Activated CD8-positive, alpha-beta memory T cell treated with anti-CD3 and anti-CD28 coated beads, Interleukin-2, amount 10 ng/mL, durations not matched to agents 7 days and 5 days (primary cell): ENCODE results near the gene OR10AD1. TPM values are rescaled to one million over a fixed set of nuclear protein-coding genes. Genes with fewer than 3 reads are reported as not detected.

ENCODE experiments used
- ATAC-seq: fragments of 150-1000 bp; cut with Tn5 transposase; one replicate; pipeline ENCODE4 v1.10.0; 2021; ENCODE audit warnings: moderate library complexity
- CTCF ChIA-PET: fragments of 350-600 bp; sonication (Branson Sonifier 250); formaldehyde crosslinking; loops from one replicate; lab custom pipeline; 2021; ENCODE audit warnings: antibody characterized with exemption; lab: Charles Lee
- DNase-seq: peaks from one replicate; pipeline ENCODE4 v3.0.0-alpha.2; 2020
- H3K27ac Mint-ChIP-seq: one replicate; pipeline ENCODE4 v1.8.0; 2021; ENCODE audit warnings: mild to moderate bottlenecking, mixed read lengths
- H3K27me3 Mint-ChIP-seq: one replicate; pipeline ENCODE4 v1.8.0; 2021; ENCODE audit warnings: mixed read lengths
- H3K36me3 Mint-ChIP-seq: one replicate; pipeline ENCODE4 v1.8.0; 2021; ENCODE audit warnings: mild to moderate bottlenecking, mixed read lengths
- H3K4me1 Mint-ChIP-seq: one replicate; pipeline ENCODE4 v1.8.0; 2021; ENCODE audit warnings: mixed read lengths
- H3K4me3 Mint-ChIP-seq: one replicate; pipeline ENCODE4 v1.8.0; 2021; ENCODE audit warnings: mild to moderate bottlenecking, moderate library complexity, mixed read lengths
- H3K9me3 Mint-ChIP-seq: one replicate; pipeline ENCODE4 v1.8.0; 2022; ENCODE audit warnings: low read depth, mixed read lengths
- total RNA-seq, 2 experiments: library from RNA; stranded (reverse); gene quantifications; one replicate each; pipeline ENCODE4 v1.2.3, GENCODE V29; 2021

The OR10AD1 gene
- total RNA-seq, 2 experiments from 2014 or later = not detected

DNA sequence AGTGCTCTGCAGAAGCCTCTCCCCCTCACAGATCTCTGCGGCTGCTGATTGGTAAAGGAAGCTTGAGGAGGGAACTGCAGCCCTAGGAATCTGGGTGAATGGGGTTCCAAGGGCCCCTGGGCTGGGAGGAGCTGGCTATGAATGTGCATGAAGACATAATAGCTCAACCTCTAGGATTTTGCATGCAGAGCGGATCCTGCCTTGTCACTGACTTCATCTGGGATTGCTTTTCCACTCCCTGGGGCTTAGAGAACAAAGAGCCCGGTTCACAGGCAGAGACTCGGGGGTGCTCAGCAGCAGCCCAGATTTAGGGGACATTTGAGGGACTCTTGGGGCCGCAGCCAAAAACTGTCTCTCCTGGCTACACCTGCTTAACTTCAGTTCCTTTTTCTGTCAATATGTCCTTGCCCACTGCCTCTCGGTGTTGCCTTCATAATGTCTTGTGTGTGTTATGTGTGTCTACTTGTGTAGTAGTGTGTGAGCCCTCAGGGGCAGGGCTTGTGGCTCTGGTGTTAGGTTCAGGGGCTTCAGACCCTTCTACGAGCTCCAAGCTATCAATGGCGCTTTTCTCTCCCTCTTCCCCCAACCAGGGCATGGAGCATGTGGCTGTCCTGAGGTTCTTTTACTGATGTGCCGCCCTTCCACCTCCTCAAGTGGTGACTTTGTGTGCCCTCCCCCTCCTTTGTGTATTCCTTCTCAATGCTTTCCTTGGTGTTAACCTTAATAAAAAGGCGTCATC lies 17.7 kb downstream of the OR10AD1 start:
- Mint-ChIP-seq H3K36me3 (no peaks in the 10 kb centered on the region), H3K9me3 (no peaks in the 10 kb centered on the region), H3K4me1 (peaks cover 26% of the 10 kb centered on the region), H3K27ac (no peak overlapping the region), H3K27me3 (peaks cover 48% of the 10 kb centered on the region), H3K4me3 (peak overlapping the region; percentile 22)
- CTCF ChIA-PET = interaction anchor here (1.0 to 7.1 kb wide), 3 partner anchors 13 to 90 kb away, joined by 3 to 60 read pairs (median 3); no protein-coding TSS in a partner anchor
- DNase-seq (no peak), ATAC-seq (no peak)

DNA sequence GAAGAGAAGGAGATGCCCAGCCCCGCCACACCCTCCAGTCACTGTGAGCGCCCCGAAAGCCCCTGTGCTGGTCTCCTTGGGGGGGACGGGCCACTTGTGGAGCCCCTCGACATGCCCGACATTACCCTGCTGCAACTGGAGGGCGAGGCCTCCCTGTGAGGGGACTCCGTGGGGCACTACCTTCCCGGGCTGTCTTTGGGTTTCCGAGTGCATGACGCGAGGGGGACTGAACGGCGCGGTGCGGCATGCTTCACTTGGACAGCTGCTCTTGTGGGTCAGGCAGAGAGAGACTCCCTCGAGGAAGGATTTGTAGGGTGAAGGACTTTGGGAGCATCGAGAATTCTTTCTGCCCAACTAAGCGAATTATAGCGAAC lies 18.6 kb downstream of the OR10AD1 start:
- H3K9me3 Mint-ChIP-seq = no peaks in the 10 kb centered on the region
- H3K4me1 Mint-ChIP-seq = peaks cover 22% of the 10 kb centered on the region
- peak overlapping the region; percentile 22 for H3K4me3 Mint-ChIP-seq
- no peak for DNase-seq
- H3K36me3 Mint-ChIP-seq = no peaks in the 10 kb centered on the region
- no peak for ATAC-seq
- peaks cover 42% of the 10 kb centered on the region for H3K27me3 Mint-ChIP-seq
- CTCF ChIA-PET = interaction anchor here (1.1 to 7.1 kb wide), 4 partner anchors 13 to 434 kb away, joined by 3 to 60 read pairs (median 10); partner anchors contain the start of gene SENP1
- no peak overlapping the region for H3K27ac Mint-ChIP-seq

DNA sequence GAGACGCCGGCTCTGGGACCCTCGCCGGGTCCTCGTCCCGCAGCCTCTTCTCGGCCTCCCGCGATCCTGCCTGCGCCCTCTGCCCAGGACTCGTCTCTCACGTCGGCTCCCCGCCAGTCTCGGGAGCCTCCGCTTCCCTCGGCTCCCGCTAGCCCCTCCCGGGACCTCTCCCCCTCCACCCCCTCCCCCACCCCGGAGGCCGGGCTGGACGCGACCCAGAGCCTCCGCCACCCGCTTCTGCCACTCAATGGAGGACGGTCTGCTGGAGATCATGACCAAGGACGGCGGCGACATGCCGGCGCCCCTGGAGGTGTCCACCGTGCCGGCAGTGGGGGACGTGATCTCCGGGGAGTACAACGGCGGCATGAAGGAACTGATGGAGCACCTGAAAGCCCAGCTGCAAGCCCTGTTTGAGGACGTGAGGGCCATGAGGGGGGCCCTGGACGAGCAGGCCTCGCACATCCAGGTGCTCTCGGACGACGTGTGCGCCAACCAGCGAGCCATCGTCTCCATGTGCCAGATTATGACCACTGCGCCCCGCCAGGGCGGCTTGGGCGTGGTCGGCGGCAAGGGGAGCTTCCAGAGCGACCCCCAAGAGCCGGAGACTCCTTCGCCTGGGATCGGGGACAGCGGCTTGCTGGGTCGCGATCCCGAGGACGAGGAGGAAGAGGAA lies 19.1 kb downstream of the OR10AD1 start:
- H3K27ac Mint-ChIP-seq = no peak overlapping the region
- H3K9me3 Mint-ChIP-seq = no peaks in the 10 kb centered on the region
- H3K4me3 Mint-ChIP-seq = peak overlapping the region; percentile 87
- CTCF ChIA-PET = interaction anchor here (1.0 to 7.1 kb wide), 10 partner anchors 9 to 434 kb away, joined by 3 to 60 read pairs (median 8); partner anchors contain the start of genes SENP1 and TMEM106C
- H3K36me3 Mint-ChIP-seq = no peaks in the 10 kb centered on the region
- ATAC-seq = peak; percentile 13
- peaks cover 42% of the 10 kb centered on the region for H3K27me3 Mint-ChIP-seq
- no peak for DNase-seq
- peaks cover 22% of the 10 kb centered on the region for H3K4me1 Mint-ChIP-seq

DNA sequence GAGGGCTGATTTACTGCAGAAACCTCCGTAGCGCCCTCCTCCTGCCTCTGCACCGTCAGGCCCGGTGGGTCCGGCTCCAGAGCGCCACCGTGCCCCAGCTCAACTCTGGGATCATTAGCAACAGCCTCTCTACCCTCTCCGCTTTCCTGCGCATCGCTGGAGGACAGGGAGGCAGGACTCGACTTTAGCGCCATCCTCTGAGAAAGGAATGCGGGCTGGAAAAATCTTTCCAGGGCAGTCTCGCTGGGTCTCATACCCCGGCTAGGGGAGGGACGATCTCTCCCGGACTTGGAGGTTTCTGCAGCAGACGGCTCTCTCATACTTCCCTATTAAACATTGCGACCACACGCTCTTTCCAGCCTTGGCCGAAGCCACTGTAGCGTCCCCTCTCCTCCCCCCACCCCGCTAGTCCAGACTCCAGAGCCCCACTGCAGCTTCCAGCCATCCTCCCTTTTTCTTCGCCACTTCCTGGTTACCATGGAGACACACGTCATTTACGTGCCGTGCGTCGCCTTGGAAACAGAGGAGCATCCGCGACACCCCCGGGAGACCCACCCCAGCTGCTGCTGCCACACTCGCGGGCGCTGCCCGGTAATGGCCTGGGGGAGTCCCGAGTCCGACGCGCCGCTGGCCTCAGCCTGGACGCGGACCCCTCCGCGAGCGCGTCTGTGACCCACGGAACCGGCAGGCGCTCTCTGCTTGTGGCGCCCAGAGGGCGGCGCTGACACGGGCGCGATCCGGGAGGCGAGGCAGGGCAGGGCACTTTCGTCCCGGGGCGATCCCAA lies 19.8 kb downstream of the OR10AD1 start, which contains the start of gene CCDC184:
TSS of gene CCDC184 (plus strand) at position 554 of the 785 bp plus-strand sequence. CDS start 479 bp downstream, outside the sequence.
- H3K4me3 Mint-ChIP-seq = peak within 1 kb of the TSS; percentile 87
- peaks cover 46% of the 10 kb centered on the region for H3K27me3 Mint-ChIP-seq
- no peaks in the 10 kb centered on the region for H3K36me3 Mint-ChIP-seq
- CTCF ChIA-PET = interaction anchor here (0.7 to 2.2 kb wide), 23 partner anchors 9 to 499 kb away, joined by 3 to 29 read pairs (median 4); partner anchors contain the start of genes ASB8, SENP1 and TMEM106C
- H3K27ac Mint-ChIP-seq = peak within 1 kb of the TSS; percentile 72
- DNase-seq (peak; percentile 84), ATAC-seq (peak; percentile 83)
- peaks cover 22% of the 10 kb centered on the region for H3K4me1 Mint-ChIP-seq
- H3K9me3 Mint-ChIP-seq = no peaks in the 10 kb centered on the region

DNA sequence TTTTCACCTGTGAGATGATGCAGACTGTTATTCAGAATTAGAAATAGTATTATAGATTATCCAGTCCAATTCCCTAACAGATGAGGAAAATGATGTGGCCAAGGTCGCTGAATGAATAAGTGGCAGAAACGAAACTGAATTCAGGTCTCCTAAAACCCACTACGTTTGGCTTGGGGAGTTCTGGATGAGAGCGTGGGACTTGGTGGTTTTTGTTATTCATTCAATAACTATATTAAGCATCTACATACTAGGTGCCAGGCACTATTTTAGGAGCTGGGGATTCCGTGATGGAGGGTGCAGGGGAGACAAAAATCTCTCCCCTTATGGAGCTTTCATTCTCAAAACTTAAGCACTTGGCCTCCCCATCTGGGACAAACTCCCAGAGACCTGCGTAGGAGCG lies 20.5 kb downstream of the OR10AD1 start:
- Mint-ChIP-seq H3K27ac (peak overlapping the region; percentile 72), H3K27me3 (peaks cover 47% of the 10 kb centered on the region), H3K9me3 (no peaks in the 10 kb centered on the region), H3K36me3 (no peaks in the 10 kb centered on the region), H3K4me3 (peak overlapping the region; percentile 87), H3K4me1 (peaks cover 22% of the 10 kb centered on the region)
- CTCF ChIA-PET = interaction anchor here (0.7 to 2.2 kb wide), 23 partner anchors 9 to 498 kb away, joined by 3 to 29 read pairs (median 4); partner anchors contain the start of genes ASB8, SENP1 and TMEM106C
- ATAC-seq (no peak), DNase-seq (no peak)

DNA sequence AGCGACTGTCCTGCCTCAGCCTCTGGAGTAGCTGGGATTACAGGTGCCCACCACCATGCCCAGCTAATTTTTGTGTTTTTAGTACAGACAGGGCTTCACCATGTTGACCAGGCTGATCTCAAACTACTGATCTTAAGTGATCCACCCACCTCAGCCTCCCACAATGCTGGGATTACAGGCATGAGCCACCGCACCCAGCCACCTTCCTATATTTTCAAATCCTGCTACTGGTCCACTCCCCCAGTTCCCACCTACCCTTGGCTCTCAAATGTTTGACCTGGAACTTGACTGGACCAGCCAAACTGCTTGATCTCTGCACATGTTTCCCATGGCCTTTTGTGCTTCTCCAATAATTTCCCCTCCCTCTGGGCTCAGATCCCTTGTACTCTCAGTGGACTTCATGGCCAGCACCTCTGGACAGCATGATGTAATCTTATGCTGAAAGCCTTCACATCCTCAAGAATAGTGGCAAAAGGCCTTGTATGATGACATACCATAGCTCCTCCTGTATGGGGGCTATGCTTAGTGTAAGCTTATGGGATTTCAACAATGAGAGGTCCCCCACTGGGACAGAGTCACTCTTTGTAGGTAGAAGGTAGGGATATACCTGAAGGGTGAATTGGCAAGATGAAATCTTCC lies 22.1 kb downstream of the OR10AD1 start:
- DNase-seq (no peak), ATAC-seq (no peak)
- Mint-ChIP-seq H3K27me3 (peaks cover 45% of the 10 kb centered on the region), H3K36me3 (no peaks in the 10 kb centered on the region), H3K27ac (no peak overlapping the region), H3K4me3 (no peak overlapping the region), H3K4me1 (peaks cover 25% of the 10 kb centered on the region), H3K9me3 (no peaks in the 10 kb centered on the region)
- CTCF ChIA-PET = interaction anchor here (1.0 to 1.5 kb wide), 2 partner anchors 16 kb away, joined by 3 to 4 read pairs; no protein-coding TSS in a partner anchor

DNA sequence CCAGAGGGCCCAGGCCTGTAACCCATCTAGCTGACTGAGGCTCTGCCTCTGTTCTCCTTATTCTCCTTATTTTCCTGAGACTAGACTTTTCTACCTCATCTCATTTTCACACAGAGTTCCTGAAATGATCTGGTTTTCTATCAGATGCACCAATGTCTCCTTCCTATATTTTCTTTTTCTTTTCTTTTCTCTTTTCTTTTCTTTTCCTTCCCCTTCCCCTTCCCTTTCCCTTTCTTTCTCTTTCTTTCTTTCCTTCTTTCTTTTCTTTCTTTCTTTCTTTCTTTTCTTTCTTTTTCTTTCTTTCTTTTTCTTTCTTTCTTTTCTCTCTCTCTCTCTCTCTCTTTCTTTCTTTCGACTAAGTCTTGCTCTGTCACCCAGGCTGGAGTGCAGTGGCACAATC lies 22.7 kb downstream of the OR10AD1 start:
- no peak for ATAC-seq
- DNase-seq = no peak

DNA sequence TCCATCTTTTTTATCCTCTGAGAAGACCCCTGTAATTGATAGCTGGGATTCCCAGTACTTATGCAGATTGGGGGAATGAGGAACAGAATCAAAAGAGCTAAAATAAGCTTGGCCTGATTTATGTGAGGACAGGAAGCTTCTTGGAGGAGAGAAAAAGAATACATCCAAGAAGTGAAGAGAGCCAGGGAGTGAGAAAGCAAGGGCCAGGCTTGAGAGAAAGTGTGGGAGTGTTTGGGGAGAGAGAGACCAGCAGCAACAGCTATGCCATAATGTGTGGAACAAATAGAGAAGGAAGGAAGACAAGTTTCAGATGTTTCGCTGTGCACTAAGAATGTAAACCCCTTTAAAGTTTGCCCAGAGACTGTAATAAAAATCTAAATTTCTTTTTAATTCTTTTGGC lies 23.6 kb downstream of the OR10AD1 start:
- no peaks in the 10 kb centered on the region for H3K36me3 Mint-ChIP-seq
- DNase-seq (no peak), ATAC-seq (no peak)
- peaks cover 30% of the 10 kb centered on the region for H3K4me1 Mint-ChIP-seq
- H3K27ac Mint-ChIP-seq = no peak overlapping the region
- CTCF ChIA-PET = interaction anchor here (1.3 to 2.8 kb wide), 4 partner anchors 10 to 439 kb away, joined by 3 to 17 read pairs (median 4); no protein-coding TSS in a partner anchor
- H3K27me3 Mint-ChIP-seq = peaks cover 30% of the 10 kb centered on the region
- no peak overlapping the region for H3K4me3 Mint-ChIP-seq
- H3K9me3 Mint-ChIP-seq = no peaks in the 10 kb centered on the region

More for the DNA sequence above, 22.7 kb downstream of the OR10AD1 start:
- CTCF ChIA-PET = interaction anchor here (1.0 to 2.8 kb wide), 4 partner anchors 9 to 438 kb away, joined by 3 to 17 read pairs (median 4); no protein-coding TSS in a partner anchor
- H3K4me3 Mint-ChIP-seq = no peak overlapping the region
- peaks cover 40% of the 10 kb centered on the region for H3K27me3 Mint-ChIP-seq
- no peak overlapping the region for H3K27ac Mint-ChIP-seq
- H3K4me1 Mint-ChIP-seq = peaks cover 27% of the 10 kb centered on the region
- no peaks in the 10 kb centered on the region for H3K36me3 Mint-ChIP-seq
- H3K9me3 Mint-ChIP-seq = no peaks in the 10 kb centered on the region

DNA sequence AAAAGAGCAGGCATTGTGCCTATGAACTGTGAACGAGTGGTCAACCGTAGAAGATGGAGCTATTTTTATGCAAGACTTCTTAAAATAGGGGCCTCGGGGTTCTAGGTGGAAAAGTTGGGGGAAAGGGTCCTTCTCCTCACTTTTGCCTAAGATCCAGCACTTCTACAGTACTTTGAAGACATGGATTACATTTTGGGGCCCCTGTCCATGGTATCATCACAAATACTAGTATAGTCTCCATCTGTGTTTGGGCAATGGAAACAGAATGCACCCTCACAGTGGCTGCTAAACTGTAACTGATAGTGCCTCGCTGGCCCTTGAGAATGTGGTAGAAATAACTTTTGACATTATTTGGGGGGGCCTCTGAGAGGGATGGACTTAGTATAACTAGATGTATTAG lies 25.1 kb downstream of the OR10AD1 start:
- Mint-ChIP-seq H3K36me3 (no peaks in the 10 kb centered on the region), H3K27me3 (peaks cover 25% of the 10 kb centered on the region), H3K9me3 (no peaks in the 10 kb centered on the region), H3K4me1 (peaks cover 26% of the 10 kb centered on the region), H3K27ac (no peak overlapping the region), H3K4me3 (no peak overlapping the region)
- no peak for ATAC-seq
- CTCF ChIA-PET = interaction anchor here (2.8 kb wide), 1 partner anchor 12 kb away, joined by 17 read pairs; no protein-coding TSS in a partner anchor
- no peak for DNase-seq

DNA sequence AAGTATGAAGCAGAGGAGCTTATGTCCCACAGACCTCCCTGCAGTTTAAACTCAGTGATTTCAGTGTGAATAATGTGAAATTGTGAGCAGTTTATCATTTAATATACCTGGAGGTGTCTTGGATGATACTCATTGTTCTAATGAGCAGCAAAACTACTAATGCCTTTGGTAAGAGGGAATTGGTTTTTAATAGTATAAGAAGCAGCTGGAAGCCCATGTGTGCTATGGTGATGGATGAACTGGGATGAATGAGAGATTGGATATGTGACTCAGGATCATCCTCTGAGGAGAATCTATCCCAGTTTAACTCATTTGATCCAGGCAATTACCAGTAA lies 26.7 kb downstream of the OR10AD1 start:
- DNase-seq (no peak), ATAC-seq (no peak)
- Mint-ChIP-seq H3K9me3 (no peaks in the 10 kb centered on the region), H3K36me3 (no peaks in the 10 kb centered on the region), H3K27ac (peak overlapping the region; percentile 71), H3K4me3 (peak overlapping the region; percentile 48), H3K4me1 (peaks cover 18% of the 10 kb centered on the region), H3K27me3 (peaks cover 22% of the 10 kb centered on the region)
- CTCF ChIA-PET = interaction anchor here (1.0 to 3.7 kb wide), 4 partner anchors 10 to 213 kb away, joined by 3 to 18 read pairs (median 4); partner anchors contain the start of gene TMEM106C

DNA sequence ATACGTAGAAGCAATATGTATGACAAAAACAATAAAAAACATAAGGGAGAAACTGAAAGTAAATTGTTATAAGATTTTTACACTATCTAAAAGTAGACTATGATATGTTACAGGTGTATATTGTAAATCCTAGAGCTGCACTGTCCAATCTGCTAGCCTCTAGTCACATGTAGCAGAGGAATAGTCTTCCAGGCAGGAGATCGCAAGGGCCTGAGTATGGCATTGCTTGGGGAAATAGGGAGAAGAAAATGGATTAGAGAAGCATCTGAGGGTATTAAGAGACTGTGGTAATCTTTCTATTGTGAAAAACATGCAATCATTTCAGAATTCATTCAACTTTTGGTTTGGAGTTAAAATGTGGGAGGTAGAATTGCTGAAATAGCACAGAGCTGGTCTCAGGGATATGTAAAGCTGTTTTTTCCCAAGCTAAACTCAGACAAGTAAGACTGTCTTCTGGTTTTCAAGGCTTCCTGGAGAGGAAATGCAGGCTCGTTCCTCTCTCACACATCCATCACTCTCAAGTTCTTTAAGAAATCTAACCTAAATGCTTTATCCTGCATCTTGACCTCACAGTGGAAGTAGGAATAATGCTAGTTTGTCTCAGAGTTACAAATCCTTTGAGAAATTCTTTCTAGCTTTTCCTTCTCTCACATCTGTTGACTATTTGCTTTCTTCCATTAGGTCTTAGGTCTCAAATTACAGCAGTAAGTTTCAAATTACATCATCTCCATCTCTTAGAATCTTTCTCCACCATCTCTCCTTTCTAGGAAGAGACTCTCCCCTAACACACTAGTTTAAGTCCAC lies 27.3 kb downstream of the OR10AD1 start:
- peaks cover 18% of the 10 kb centered on the region for H3K4me1 Mint-ChIP-seq
- no peak for DNase-seq
- no peaks in the 10 kb centered on the region for H3K36me3 Mint-ChIP-seq
- peak overlapping the region; percentile 48 for H3K4me3 Mint-ChIP-seq
- H3K27ac Mint-ChIP-seq = peak overlapping the region; percentile 71
- no peaks in the 10 kb centered on the region for H3K9me3 Mint-ChIP-seq
- peak; percentile 53 for ATAC-seq
- peaks cover 16% of the 10 kb centered on the region for H3K27me3 Mint-ChIP-seq
- CTCF ChIA-PET = interaction anchor here (1.0 to 3.7 kb wide), 5 partner anchors 11 to 342 kb away, joined by 3 to 18 read pairs (median 3); partner anchors contain the start of gene TMEM106C
